Endothelial cell (in vitro differentiated cells): Measurements from ENCODE around the gene OR10C1. TPM values are rescaled to one million over a fixed set of nuclear protein-coding genes. Genes with fewer than 3 reads are reported as not detected.

ENCODE experiments used
- DNase-seq: peaks from one replicate; pipeline ENCODE4 v3.0.0; 2021; ENCODE audit warnings: low spot score
- H3K27ac Mint-ChIP-seq: one replicate; pipeline ENCODE4 v1.8.0; 2021; ENCODE audit warnings: mixed read lengths, inconsistent platforms; ENCODE audit not compliant: unreplicated experiment
- H3K27me3 Mint-ChIP-seq: one replicate; pipeline ENCODE4 v1.8.0; 2021; ENCODE audit warnings: mild to moderate bottlenecking, moderate library complexity, mixed read lengths, inconsistent platforms; ENCODE audit not compliant: unreplicated experiment
- H3K36me3 Mint-ChIP-seq: one replicate; pipeline ENCODE4 v1.8.0; 2021; ENCODE audit warnings: mild to moderate bottlenecking, low read depth, mixed read lengths, inconsistent platforms; ENCODE audit not compliant: unreplicated experiment
- H3K4me1 Mint-ChIP-seq: one replicate; pipeline ENCODE4 v1.8.0; 2021; ENCODE audit warnings: mild to moderate bottlenecking, mixed read lengths, inconsistent platforms; ENCODE audit not compliant: unreplicated experiment
- H3K4me3 Mint-ChIP-seq: one replicate; pipeline ENCODE4 v1.8.0; 2021; ENCODE audit warnings: mild to moderate bottlenecking, mixed read lengths, inconsistent platforms; ENCODE audit not compliant: unreplicated experiment
- H3K9me3 Mint-ChIP-seq: one replicate; pipeline ENCODE4 v1.8.0; 2021; ENCODE audit warnings: mixed read lengths, inconsistent platforms; ENCODE audit not compliant: unreplicated experiment
- CTCF ChIP-seq: fragments of 200-600 bp; sonication (generic); IDR thresholded peaks from one replicate; pipeline ENCODE4 v1.5.0; 2021; ENCODE audit warnings: antibody characterized with exemption; ENCODE audit not compliant: unreplicated experiment
- total RNA-seq: library from RNA; stranded (reverse); fragmentation: NEBNext Ultra II Directional; extraction: Animal tissue kit (Norgen Biotek cat#: 25700); gene quantifications from one replicate; pipeline ENCODE4 v1.2.1, GENCODE V29; 2021; ENCODE audit not compliant: unreplicated experiment

The OR10C1 gene
- total RNA-seq, 1 donor from 2014 or later: not detected

GRCh38 chr6:29474996-29475395 lies 35.9 kb downstream of the OR10C1 start:
- no peak overlapping the region for H3K27ac Mint-ChIP-seq
- no peak for TF ChIP-seq CTCF
- H3K9me3 Mint-ChIP-seq: peaks cover 3% of the 10 kb centered on the region
- H3K4me1 Mint-ChIP-seq: peaks cover 6% of the 10 kb centered on the region
- H3K36me3 Mint-ChIP-seq: no peaks in the 10 kb centered on the region
- H3K27me3 Mint-ChIP-seq: peaks cover 5% of the 10 kb centered on the region
- no peak overlapping the region for H3K4me3 Mint-ChIP-seq
- DNase-seq: no peak

GRCh38 chr6:29477923-29478450 lies 38.9 kb downstream of the OR10C1 start:
- Mint-ChIP-seq H3K27me3 (peaks cover under 1% of the 10 kb centered on the region), H3K4me3 (no peak overlapping the region), H3K4me1 (peaks cover 9% of the 10 kb centered on the region), H3K27ac (no peak overlapping the region), H3K36me3 (no peaks in the 10 kb centered on the region), H3K9me3 (peaks cover 3% of the 10 kb centered on the region)
- DNase-seq: no peak
- TF ChIP-seq CTCF: no peak

GRCh38 chr6:29478740-29479139 lies 39.6 kb downstream of the OR10C1 start:
- Mint-ChIP-seq H3K9me3 (peaks cover 3% of the 10 kb centered on the region), H3K36me3 (no peaks in the 10 kb centered on the region), H3K4me1 (peaks cover 9% of the 10 kb centered on the region), H3K27me3 (no peaks in the 10 kb centered on the region), H3K4me3 (no peak overlapping the region), H3K27ac (no peak overlapping the region)
- no peak for TF ChIP-seq CTCF
- no peak for DNase-seq

GRCh38 chr6:29479560-29479959 lies 40.5 kb downstream of the OR10C1 start:
- no peak for DNase-seq
- Mint-ChIP-seq H3K9me3 (peaks cover 3% of the 10 kb centered on the region), H3K27ac (no peak overlapping the region), H3K27me3 (no peaks in the 10 kb centered on the region), H3K4me3 (no peak overlapping the region), H3K36me3 (no peaks in the 10 kb centered on the region), H3K4me1 (peaks cover 9% of the 10 kb centered on the region)
- no peak for TF ChIP-seq CTCF

GRCh38 chr6:29483186-29483585 lies 44.1 kb downstream of the OR10C1 start:
- DNase-seq: no peak
- H3K36me3 Mint-ChIP-seq: no peaks in the 10 kb centered on the region
- no peak overlapping the region for H3K27ac Mint-ChIP-seq
- no peaks in the 10 kb centered on the region for H3K9me3 Mint-ChIP-seq
- H3K27me3 Mint-ChIP-seq: no peaks in the 10 kb centered on the region
- no peak for TF ChIP-seq CTCF
- H3K4me1 Mint-ChIP-seq: peaks cover 9% of the 10 kb centered on the region
- no peak overlapping the region for H3K4me3 Mint-ChIP-seq
